Measurements from ENCODE around the gene CLEC20A. TPM values are rescaled to one million over a fixed set of nuclear protein-coding genes. Genes with fewer than 3 reads are reported as not detected.

The CLEC20A gene
- total and polyA plus RNA-seq, 11 donors = 0.23 TPM; not detected in 10

- intact Hi-C loops (cut with DNase I) = no loop called here
- ATAC-seq (peak in 3 of 4 donors; percentile 16 to 17 (median 17)), DNase-seq (no peak)
- H3K4me3 ChIP-seq = peak overlapping the region; percentile 9 to 57 (median 48)
- peaks cover 0 to 9% (median 0%) of the 10 kb centered on the region in 9 donors for H3K36me3 ChIP-seq
- no peak for TF ChIP-seq POLR2A (IDR thresholded peaks at IDR 0.05)
- TF ChIP-seq, protein P1, sequence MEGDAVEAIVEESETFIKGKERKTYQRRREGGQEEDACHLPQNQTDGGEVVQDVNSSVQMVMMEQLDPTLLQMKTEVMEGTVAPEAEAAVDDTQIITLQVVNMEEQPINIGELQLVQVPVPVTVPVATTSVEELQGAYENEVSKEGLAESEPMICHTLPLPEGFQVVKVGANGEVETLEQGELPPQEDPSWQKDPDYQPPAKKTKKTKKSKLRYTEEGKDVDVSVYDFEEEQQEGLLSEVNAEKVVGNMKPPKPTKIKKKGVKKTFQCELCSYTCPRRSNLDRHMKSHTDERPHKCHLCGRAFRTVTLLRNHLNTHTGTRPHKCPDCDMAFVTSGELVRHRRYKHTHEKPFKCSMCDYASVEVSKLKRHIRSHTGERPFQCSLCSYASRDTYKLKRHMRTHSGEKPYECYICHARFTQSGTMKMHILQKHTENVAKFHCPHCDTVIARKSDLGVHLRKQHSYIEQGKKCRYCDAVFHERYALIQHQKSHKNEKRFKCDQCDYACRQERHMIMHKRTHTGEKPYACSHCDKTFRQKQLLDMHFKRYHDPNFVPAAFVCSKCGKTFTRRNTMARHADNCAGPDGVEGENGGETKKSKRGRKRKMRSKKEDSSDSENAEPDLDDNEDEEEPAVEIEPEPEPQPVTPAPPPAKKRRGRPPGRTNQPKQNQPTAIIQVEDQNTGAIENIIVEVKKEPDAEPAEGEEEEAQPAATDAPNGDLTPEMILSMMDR (IDR thresholded peaks at IDR 0.05) = no peak
- no peaks in the 10 kb centered on the region for H3K27me3 ChIP-seq
- H3K27ac ChIP-seq = no peak overlapping the region
- H3K9me3 ChIP-seq = no peaks in the 10 kb centered on the region
- H3K4me1 ChIP-seq = peaks cover 0 to 22% (median 7%) of the 10 kb centered on the region in 12 donors
- 50 to 69% (median 52%) methylated on average over 11 to 20 of the region's 20 CpGs for WGBS, 4 donors
These were observed 9.6 kb downstream of the CLEC20A start for GRCh38 chr1:178487070-178487615.

DNA sequence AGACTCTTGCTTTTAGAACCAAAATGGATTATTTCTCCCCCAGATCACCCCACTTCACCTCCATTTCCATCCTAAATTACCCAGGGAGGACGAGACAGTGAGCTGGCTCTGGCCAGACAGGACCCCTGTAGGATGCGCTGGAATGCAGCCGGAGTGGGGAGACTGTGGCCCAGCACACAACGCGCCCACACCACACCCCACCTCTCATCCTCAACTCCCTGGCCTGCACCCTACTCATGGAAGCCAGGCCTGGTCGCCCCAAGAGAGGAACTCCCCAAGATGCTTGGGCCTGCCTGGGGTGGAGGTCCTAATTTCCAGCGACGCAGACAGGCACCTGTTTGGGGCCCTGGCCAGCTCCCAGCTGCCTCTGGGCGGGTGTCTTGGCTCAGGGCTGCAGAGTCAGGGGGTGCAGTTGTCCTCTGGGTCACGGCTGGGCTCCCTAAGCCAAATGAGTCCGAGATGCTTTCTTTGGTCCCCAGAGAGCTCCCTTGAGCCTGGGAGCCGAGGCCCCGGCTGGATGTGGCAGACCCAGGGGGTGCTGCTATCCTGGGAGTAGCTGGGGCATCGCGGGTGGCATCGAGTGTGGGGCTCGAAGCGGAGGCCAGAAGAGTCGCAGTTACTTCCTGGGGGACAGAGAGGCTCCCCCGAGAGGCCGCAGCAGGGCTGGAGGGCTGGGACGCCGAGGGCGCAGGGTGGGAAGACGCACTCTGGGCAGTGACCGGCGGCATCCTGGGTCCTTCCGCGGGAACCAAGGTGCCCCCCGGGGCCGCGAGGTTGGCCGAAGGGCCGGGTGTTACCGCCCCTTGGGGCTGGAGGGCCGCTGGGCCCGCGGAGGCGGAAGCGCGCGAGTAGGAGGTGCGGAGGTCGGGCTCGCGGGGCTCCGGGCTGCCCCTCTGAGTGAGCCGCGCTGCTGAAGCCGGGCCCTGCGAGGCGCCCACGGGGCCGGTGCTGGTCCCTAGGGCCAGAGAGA, 10.4 kb downstream of the CLEC20A start:
- Histone ChIP-seq H3K36me3 (peaks cover 0 to 13% (median 0%) of the 10 kb centered on the region in 9 donors), H3K4me1 (peaks cover 0 to 22% (median 7%) of the 10 kb centered on the region in 12 donors), H3K27ac (no peak overlapping the region), H3K4me3 (peak overlapping the region; percentile 9 to 57 (median 48)), H3K9me3 (no peaks in the 10 kb centered on the region), H3K27me3 (no peaks in the 10 kb centered on the region)
- DNase-seq (no peak), ATAC-seq (peak in 3 of 4 donors; percentile 21 to 56 (median 51))
- intact Hi-C loops (cut with DNase I) = no loop called here
- TF ChIP-seq, protein P1 (IDR thresholded peaks at IDR 0.05) = no peak
- no peak for TF ChIP-seq POLR2A (IDR thresholded peaks at IDR 0.05)
- 26 to 60% (median 35%) methylated on average over 24 to 54 of the region's 54 CpGs for WGBS, 4 donors

DNA sequence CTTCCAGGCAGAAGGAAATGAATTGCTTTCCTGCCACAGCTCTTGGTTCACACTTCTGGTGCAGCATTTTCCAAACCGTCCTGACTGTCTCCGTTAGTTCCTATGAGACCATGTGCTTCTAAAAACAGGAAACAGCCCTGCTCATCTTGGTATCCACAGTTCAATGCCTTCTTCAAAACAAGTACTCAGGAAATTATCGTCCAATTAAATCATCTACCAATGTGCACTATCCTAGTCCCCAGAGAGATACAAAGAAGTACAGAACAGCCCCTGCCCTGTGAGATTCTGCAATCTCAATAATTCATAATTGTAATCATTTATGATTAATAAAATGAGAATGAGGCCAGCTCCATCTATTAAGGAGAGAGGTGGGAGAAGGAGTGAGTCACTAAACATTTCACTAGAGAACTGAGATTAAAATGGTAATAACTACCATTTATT, 11.2 kb downstream of the CLEC20A start:
- no peak for TF ChIP-seq POLR2A (IDR thresholded peaks at IDR 0.05)
- TF ChIP-seq, protein P1 (IDR thresholded peaks at IDR 0.05) = no peak
- Histone ChIP-seq H3K27me3 (no peaks in the 10 kb centered on the region), H3K9me3 (no peaks in the 10 kb centered on the region), H3K4me1 (peaks cover 0 to 22% (median 7%) of the 10 kb centered on the region in 12 donors), H3K27ac (no peak overlapping the region), H3K36me3 (peaks cover 0 to 20% (median 0%) of the 10 kb centered on the region in 9 donors), H3K4me3 (no peak overlapping the region)
- intact Hi-C loops (cut with DNase I) = no loop called here
- WGBS, 4 donors = 33 to 47% (median 39%) methylated on average over 3 of the region's 3 CpGs
- ATAC-seq = no peak
- DNase-seq = no peak

DNA sequence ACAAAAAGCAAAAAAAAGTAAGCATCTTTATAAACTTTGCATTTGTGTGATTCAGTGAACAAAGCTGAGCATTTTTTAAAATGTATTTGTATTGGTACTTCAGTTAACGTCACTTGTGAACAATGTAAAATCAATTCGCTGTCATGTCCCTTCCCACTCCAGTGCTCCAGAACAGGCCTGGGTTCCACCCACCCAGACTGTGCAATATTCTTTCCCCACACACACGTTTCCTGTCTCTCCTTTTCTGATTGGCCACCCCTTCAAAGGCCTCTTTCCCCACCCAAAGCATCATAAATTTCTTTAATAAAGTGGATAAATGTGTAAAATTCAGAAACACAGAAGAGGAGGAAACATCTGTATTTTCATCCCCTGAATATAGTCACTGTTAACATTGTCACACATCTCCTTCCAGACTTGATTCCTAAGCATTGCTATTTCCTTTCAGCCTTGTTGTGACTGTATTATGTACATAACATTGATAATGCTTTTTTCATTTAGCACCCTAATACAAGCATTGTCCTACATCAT, 12.0 kb downstream of the CLEC20A start:
- H3K4me1 ChIP-seq = peaks cover 0 to 22% (median 7%) of the 10 kb centered on the region in 12 donors
- no peak overlapping the region for H3K4me3 ChIP-seq
- H3K36me3 ChIP-seq = peaks cover 0 to 26% (median 4%) of the 10 kb centered on the region in 9 donors
- H3K9me3 ChIP-seq = no peaks in the 10 kb centered on the region
- no peaks in the 10 kb centered on the region for H3K27me3 ChIP-seq
- no peak for TF ChIP-seq POLR2A (IDR thresholded peaks at IDR 0.05)
- TF ChIP-seq, protein P1 (IDR thresholded peaks at IDR 0.05) = no peak
- DNase-seq (no peak), ATAC-seq (no peak)
- H3K27ac ChIP-seq = no peak overlapping the region
- intact Hi-C loops (cut with DNase I) = no loop called here
- 61 to 67% (median 62%) methylated on average over 3 of the region's 3 CpGs for WGBS, 4 donors
